Lung (tissue), 12 donors: Measurements from ENCODE around the gene HSD17B8. TPM values are rescaled to one million over a fixed set of nuclear protein-coding genes. Genes with fewer than 3 reads are reported as not detected.

Source experiments
- ATAC-seq: fragments of 200-7000 bp; cut with Tn5 transposase; one replicate; pipeline ENCODE4 v1.9.1; 2020; ENCODE audit warnings: moderate number of reproducible peaks; ENCODE audit not compliant: insufficient read depth, low FRiP score
- DNase-seq, 3 donors: peaks; one replicate each; pipeline ENCODE4 v3.0.0-alpha.2; 2013 to 2017
- H3K27ac ChIP-seq, 2 donors: one replicate each; pipeline ENCODE4 v1.5.1; 2013; ENCODE audit warnings: mild to moderate bottlenecking in 2 of 2, moderate library complexity in 2 of 2, control low read depth in 1 of 2, inconsistent platforms in 1 of 2, low read depth in 1 of 2, low read length in 1 of 2
- H3K27me3 ChIP-seq, 3 donors: one replicate each; pipeline ENCODE4 v1.5.1; 2013; ENCODE audit warnings: low read length in 2 of 3; ENCODE audit not compliant: control insufficient read depth in 3 of 3, insufficient read depth in 3 of 3
- H3K36me3 ChIP-seq, 4 donors: one replicate each; pipeline ENCODE4 v1.5.1; 2013; ENCODE audit warnings: low read length in 4 of 4, mild to moderate bottlenecking in 1 of 4, moderate library complexity in 1 of 4; ENCODE audit not compliant: control insufficient read depth in 4 of 4, insufficient read depth in 4 of 4
- H3K4me1 ChIP-seq, 5 donors: one replicate each; pipeline ENCODE4 v1.5.1; 2013; ENCODE audit warnings: low read length in 5 of 5, mild to moderate bottlenecking in 2 of 5, moderate library complexity in 1 of 5; ENCODE audit not compliant: control insufficient read depth in 5 of 5, insufficient read depth in 5 of 5
- H3K4me3 ChIP-seq: one replicate; pipeline ENCODE4 v1.5.1; 2013; ENCODE audit warnings: mild to moderate bottlenecking, control low read depth, moderate library complexity
- H3K9ac ChIP-seq, 2 donors: one replicate each; pipeline ENCODE4 v1.5.1; 2013; ENCODE audit warnings: low read length in 2 of 2, control low read depth in 1 of 2; ENCODE audit not compliant: insufficient read depth in 1 of 2
- H3K9me3 ChIP-seq, 4 donors: one replicate each; pipeline ENCODE4 v1.5.1; 2013; ENCODE audit warnings: low read length in 3 of 4, mild to moderate bottlenecking in 1 of 4, moderate library complexity in 1 of 4; ENCODE audit not compliant: control insufficient read depth in 4 of 4, insufficient read depth in 3 of 4
- WGBS, 2 donors: extraction: QIAGEN DNeasy Blood & Tissue Kit; methylation state at CpG; one replicate each; pipeline ENCODE4 v1.1.7; 2013; 5-methylcytosine and 5-hydroxymethylcytosine counted together
- polyA plus RNA-seq, 2 donors: library from polyadenylated mRNA; stranded (reverse); fragments of 200-250 nt; gene quantifications; one replicate each; pipeline ENCODE4 v1.2.1, GENCODE V29; 2013
- total RNA-seq, 2 donors: library from RNA; depleted of rRNA in 1 of 2; stranded (reverse); fragments of >200 nt in 1 of 2; gene quantifications; one replicate each; pipeline ENCODE4 v1.2.1, GENCODE V29; 2014 to 2021
- TF ChIP-seq, protein P1 (sequence below): IDR thresholded peaks from 2 replicates; pipeline ENCODE4 v1.5.1; 2012; ENCODE audit warnings: mild to moderate bottlenecking; ENCODE audit errors: control extremely low read depth, extremely low read depth
- donor health status: control.
- donor health status: control.
- donor health status: Bipolar disorder and iron deficiency.
- donor health status: healthy.
- donor health status: DM: yes; HTN: yes; CAD: no.

The HSD17B8 gene
- total and polyA plus RNA-seq, 4 donors: 19.0 to 22.7 (median 19.7) TPM

DNA sequence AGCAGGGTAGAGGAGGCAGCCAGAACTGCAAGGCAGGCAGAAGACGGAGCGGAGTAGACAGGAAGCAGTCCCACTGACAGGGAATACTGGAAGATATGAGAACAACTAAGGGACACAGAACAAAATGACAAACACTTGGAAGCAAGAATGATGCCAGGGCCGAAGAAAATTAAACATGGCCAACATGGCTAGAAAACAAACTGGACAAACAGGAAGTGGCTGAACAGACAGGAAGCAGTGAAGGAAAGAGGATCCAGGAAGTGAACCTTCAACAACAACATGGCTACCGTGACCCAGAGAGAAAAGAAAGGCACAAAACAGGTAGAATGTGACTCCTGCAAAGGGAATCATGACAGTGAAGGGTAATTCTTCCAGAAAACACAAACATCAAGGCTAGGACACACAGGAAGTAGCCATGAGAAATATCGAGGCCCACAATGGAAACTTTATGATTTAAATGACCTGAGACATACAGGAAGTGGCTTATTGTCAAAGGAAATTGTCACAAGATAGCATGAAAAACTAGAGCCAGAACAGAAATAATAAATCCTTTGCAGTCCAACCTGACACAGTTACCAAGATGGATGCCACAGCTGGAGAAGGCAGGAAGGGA, 21.3 kb upstream of the HSD17B8 start:
- WGBS, 2 donors: 58 to 59% methylated on average over 5 of the region's 5 CpGs
- no peak for DNase-seq
- H3K27ac ChIP-seq: no peak overlapping the region

DNA sequence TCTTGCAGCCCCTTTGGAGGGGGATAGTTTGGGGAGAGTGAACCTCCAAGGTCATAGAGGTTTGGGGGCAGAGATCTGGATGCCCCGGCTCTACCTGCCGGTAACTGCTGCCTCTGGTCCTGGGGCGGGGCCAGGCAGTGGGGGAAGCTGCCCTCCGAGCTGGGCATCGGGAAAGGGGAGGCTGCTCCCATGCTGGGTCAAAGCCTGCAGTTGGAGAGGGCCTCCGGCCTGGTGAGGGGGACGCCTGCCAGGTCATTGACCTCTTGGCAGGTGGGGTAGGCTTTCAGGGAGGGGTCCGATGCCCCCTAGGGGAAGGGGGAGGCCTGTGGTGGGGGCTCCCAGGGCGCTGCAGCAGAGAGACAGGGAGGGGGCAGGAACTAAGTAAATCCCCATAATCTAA, 19.3 kb upstream of the HSD17B8 start:
- no peak for DNase-seq
- H3K4me1 ChIP-seq: no peaks in the 10 kb centered on the region
- no peak overlapping the region for H3K4me3 ChIP-seq
- no peak overlapping the region for H3K27ac ChIP-seq
- H3K27me3 ChIP-seq: peaks cover 0 to 2% (median 0%) of the 10 kb centered on the region in 3 donors
- 77 to 94% methylated on average over 9 of the region's 9 CpGs for WGBS, 2 donors
- no peaks in the 10 kb centered on the region for H3K36me3 ChIP-seq
- TF ChIP-seq, protein P1, sequence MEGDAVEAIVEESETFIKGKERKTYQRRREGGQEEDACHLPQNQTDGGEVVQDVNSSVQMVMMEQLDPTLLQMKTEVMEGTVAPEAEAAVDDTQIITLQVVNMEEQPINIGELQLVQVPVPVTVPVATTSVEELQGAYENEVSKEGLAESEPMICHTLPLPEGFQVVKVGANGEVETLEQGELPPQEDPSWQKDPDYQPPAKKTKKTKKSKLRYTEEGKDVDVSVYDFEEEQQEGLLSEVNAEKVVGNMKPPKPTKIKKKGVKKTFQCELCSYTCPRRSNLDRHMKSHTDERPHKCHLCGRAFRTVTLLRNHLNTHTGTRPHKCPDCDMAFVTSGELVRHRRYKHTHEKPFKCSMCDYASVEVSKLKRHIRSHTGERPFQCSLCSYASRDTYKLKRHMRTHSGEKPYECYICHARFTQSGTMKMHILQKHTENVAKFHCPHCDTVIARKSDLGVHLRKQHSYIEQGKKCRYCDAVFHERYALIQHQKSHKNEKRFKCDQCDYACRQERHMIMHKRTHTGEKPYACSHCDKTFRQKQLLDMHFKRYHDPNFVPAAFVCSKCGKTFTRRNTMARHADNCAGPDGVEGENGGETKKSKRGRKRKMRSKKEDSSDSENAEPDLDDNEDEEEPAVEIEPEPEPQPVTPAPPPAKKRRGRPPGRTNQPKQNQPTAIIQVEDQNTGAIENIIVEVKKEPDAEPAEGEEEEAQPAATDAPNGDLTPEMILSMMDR: no peak
- H3K9ac ChIP-seq: no peak overlapping the region
- ATAC-seq: no peak
- no peaks in the 10 kb centered on the region for H3K9me3 ChIP-seq

More for the DNA sequence above, 21.3 kb upstream of the HSD17B8 start:
- Histone ChIP-seq H3K27me3 (no peaks in the 10 kb centered on the region), H3K4me3 (no peak overlapping the region), H3K9me3 (no peaks in the 10 kb centered on the region), H3K4me1 (no peaks in the 10 kb centered on the region), H3K9ac (no peak overlapping the region), H3K36me3 (no peaks in the 10 kb centered on the region)
- TF ChIP-seq, protein P1: no peak
- no peak for ATAC-seq

DNA sequence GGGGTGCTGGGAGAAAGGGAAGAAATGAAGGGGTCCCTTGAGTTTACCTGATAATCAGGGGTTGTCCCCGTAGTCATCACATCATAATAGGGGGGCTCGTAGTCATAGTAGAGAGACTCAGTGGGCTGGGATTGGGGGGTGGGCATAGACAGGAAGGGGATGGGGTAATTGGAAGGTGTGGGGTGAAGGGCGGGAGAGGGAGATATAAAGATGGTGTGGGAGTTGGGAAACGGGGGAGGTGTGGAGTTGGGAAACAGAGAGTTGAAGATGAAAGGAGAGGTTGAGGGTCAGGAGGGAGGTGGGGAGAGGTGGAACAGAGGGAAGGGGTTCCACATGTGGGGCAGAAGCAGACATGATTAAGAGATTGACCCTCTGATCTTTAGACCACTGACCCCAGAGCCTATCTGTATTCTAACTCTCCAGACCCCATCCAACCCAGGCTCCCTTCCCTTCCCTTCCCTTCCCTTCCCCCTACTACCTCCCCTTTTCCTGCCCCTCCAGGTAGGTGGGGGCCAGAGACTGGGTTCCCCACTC, 18.7 kb upstream of the HSD17B8 start:
- TF ChIP-seq, protein P1: no peak
- ATAC-seq (no peak), DNase-seq (no peak)
- Histone ChIP-seq H3K9me3 (no peaks in the 10 kb centered on the region), H3K27me3 (peaks cover 0 to 3% (median under 1%) of the 10 kb centered on the region in 3 donors), H3K9ac (no peak overlapping the region), H3K36me3 (no peaks in the 10 kb centered on the region), H3K4me1 (no peaks in the 10 kb centered on the region), H3K4me3 (no peak overlapping the region), H3K27ac (no peak overlapping the region)
- WGBS, 2 donors: 70 to 90% methylated on average over 4 of the region's 4 CpGs
